SIG-M5 (cell line): ENCODE data around the gene RNF39.
A peak's percentile ranks its signal among the peaks of the same experiment; 100 is the strongest.
"Not testable (repeated sequence)": the region's sequence is repeated elsewhere in the genome, so short reads cannot be mapped to it uniquely, and the experiment has no call there.

Experiments used
- DNase-seq: peaks from one replicate; lab custom pipeline; 2025; lab: John Stamatoyannopoulos, UW

Gene RNF39, protein sequence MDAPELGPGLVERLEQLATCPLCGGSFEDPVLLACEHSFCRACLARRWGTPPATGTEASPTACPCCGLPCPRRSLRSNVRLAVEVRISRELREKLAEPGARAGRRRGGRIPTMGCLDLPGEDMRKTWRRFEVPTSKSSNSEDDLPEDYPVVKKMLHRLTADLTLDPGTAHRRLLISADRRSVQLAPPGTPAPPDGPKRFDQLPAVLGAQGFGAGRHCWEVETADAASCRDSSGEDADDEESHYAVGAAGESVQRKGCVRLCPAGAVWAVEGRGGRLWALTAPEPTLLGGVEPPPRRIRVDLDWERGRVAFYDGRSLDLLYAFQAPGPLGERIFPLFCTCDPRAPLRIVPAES

DNA sequence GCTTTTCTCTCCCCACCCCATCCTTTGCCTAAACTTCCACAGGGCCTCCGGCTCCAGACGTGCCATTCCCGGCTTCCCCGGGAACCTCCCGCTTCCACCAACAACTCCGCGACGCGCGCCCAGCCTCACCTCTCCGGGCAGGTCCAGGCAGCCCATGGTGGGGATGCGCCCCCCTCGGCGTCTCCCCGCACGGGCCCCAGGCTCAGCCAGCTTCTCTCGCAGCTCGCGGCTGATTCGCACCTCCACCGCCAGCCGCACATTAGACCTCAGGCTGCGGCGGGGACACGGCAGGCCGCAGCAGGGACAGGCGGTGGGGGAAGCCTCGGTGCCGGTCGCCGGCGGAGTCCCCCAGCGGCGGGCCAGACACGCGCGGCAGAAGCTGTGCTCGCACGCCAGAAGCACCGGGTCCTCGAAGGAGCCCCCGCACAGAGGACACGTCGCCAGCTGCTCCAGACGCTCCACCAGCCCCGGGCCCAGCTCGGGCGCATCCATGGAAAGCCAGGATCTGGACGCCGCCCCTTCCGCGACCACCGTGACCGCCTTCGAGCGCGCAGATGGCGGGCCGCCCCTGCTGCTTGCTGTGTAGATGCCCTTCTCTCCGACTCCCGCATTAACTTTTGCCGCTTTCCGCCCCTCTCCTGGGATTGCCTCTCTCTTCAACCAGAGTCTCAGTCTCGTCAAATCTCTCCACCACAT lies at the start of gene RNF39:
RNF39 (minus strand) TSS at position 676 of the 696 bp plus-strand sequence; CDS start at position 492, 184 bp downstream.
- DNase-seq: no peak

DNA sequence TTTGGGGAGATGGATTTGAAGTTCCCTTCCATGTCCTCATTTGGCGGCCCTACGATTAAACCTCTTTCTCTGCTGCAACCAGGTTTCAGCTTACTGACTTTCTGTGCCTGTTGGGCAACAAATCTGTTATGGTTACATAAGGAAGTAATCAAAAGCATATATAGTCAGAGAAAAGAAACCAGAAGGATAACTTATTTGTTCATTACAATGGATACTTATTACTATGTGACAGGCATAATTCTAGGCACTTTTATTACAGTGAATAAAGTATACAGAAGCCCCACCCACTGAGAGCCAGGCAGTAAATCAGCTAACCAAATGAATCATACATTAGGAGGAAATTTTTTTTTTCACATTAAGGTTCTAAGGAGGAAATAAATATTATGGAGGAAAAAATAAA lies 46.9 kb upstream of the RNF39 start:
- no peak for DNase-seq

DNA sequence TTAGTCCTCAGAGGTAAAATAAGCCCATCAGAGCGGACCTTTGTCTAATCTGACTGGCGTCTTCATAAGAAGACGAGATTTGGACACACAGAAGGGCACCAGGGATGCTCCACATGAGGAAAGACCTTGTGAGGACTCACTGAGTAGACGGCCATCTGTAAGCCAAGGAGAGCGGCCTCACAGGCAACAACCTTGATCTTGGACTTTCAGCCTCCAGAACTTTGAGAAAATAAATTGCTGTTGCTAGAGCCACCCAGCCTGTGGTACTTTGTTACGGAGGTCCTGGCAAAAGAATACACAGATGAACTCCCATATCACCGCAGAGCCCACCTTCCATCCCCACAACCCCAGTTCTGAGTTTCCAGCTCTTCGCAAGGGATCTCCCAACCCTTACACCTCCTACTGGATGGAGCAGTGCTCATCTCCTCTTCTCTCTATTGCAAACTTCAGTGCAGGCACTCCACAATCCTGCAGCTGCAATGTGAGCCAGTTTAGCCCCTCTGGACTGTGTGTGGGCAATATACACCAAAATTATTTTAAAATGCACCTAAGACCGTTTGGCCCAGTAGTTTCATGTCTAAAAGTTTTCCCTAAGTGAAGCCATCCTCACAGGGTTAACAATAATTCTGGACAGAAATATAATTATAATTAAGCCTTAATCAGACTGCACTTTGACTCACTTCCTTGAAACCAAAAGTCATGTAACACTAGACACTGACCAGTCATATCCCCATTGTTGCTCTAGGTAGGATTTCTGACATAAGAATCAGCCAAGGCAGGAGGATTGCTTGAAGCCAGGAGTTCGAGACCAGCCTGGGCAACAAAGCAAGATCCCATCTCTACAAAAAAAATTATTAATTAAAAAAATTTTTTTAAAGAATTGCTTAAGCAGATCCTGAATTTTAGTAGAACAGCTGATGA lies 46.1 kb upstream of the RNF39 start:
- no peak for DNase-seq

DNA sequence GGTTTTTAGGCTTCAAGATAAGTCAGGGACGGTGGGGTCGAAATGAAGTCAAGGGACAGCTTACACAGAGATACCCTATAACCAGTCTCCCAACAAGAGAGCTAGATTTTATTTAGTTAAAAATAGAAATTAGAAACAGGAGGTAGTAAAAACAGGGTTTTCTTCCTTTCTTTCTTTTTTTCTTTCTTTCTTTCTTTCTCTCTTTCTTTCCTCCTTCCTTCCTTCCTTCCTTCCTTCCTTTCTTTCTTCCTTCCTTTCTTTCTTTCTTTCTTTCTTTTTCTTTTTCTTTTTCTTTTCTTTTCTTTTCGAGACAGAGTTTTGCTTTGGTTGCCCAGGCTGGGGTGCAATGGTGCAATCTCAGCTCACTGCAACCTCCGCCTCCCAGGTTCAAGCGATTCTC lies 43.1 kb upstream of the RNF39 start:
- not testable (repeated sequence) for DNase-seq

DNA sequence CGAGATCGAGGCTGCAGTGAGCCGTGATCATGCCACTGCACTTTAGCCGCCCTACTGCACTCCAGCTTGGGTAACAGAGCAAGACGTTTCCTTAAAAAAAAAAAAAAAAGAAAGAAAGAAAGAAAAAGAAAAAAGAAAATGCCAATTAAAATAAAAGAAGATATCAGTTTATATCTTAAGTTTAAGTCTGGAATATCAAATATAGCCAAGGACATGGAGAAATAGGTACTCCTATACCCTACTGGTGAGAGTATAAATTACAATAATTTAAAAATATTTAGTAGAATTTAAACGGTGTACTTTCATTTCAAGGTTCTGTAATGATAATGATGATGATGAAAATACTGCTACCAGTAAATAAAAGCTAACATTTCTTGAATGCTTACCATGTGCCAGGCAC lies 41.2 kb upstream of the RNF39 start:
- no peak for DNase-seq

DNA sequence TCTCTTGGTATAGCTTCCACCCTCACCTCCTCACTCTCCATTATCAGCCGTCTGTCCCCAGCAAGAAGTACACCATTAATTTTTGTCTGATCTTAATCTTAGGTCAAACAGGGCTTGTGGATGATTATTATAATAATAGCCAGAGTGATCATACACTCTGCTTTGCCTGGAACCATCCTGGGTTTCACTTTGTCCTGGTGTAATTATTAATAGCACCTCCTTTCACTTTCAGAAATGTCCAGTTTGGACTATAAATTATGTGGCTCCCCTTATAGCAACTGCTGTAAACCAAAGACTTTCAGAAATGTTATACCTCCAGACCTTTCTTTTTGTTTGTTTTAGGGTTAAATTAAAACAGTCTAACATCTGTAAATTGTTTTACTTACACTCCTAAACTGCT lies 38.3 kb upstream of the RNF39 start:
- no peak for DNase-seq

DNA sequence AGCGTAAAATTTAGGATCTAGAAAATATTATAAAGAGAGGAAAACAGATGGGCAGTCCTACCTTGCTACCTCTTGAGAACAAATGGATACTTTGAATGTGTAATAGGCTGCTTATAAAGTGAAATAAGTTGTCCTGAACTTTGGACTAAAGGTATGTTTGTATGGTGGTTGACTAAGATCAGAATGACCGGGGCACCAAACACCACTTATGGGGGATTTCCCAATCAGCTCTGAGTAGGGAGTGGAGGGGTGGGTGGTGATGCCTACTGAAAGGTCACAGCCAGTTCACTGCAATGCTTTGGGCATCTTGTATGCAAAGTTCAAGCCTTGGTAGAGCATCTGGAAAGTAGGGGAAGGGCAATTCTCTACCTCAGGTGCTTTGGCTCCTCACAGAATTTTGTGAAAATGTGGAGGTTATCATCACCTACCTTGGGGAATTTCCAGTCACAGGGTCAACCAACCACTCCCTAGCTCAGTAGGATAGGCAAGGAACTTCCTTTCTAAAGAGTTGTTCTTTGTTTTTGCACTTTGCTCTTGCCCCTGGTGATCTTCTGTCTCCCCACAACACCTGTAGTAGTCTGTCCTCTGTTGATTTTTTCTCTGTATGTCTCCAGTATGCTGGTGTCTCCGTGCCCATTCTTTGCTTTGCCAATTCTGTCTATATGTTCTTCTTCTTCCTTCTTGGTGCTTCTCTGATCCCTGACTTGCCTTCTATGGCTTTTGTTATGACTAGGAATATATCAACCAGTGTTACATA lies 37.6 kb upstream of the RNF39 start, which contains the start of gene TRIM31:
TRIM31 (minus strand) TSS at position 88 of the 757 bp plus-strand sequence. CDS start 285 bp downstream, outside the sequence.
- DNase-seq: no peak

DNA sequence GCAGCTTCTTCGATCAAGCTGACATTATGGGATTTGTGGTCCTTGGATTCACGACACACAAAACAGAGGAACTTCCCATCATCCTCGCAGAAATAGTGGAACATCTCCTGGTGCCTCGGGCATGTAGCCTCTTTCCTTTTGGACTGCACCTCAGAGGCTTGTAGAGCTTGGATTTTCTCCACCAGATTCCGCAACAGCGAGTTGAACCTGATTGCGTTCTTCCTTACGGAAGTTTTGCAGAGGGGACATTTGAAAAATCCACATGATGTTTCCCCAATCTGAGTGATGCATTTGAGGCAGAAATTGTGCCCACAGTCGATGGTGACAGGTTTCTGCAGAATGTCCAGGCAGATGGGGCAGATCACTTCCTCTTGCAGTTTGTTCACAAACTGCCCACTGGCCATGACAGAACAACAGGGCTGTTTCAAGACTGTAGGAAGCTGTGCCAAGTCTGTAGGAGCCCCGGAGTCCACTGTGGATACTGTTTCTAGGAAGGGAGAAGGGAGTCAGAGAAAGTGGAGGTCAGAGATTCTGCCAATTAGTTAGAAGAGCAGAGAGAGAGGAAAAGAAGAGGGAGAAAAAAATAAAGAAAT lies 36.9 kb upstream of the RNF39 start:
- no peak for DNase-seq

DNA sequence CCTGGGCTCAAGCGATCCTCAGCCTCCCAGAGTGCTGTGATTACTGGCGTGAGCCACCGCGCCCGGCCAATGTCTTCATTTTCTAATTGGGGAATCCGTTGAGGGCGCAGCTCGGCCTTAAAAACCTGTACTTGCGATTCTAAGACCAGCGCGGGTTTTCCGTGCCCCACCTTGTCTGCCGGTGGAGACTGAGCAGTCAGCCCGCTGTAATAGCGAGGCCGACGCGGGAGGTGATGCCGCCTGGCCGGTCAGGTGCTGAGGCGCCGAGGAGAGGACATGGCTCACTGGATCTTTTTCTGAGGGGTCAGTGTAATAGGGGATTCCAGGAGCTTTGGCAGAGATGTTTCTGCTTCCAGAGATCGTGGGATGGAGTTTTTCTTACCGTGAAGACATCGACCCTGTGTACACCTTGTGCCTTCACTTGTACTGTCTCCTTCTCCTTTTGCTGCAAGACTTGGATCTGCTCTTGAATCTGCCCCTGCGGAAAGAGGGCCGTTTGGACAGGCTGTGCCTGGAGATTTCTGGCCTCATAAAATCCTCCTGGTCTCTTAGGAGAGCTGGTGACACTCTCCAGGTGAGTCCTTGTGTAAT lies 35.8 kb upstream of the RNF39 start:
- DNase-seq: no peak

DNA sequence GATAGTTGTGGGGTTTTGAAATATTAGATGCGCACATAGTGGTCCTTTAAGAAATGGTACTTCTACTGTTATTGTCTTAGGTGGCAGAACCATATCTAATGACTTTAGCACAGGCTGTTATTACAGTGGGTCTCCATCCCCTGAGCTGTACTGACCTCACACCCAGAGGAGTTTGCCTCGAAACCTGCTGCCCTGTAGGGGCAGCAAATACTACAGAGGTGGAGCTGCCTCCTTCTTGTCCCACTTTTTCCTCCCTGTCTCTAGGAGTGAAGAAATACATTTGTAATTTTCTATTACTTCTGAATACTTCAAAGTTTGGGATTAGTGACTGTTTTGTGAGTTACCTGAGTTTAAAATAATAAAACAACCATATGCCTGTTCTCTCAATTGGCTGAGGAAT lies 29.1 kb upstream of the RNF39 start:
- DNase-seq: no peak

DNA sequence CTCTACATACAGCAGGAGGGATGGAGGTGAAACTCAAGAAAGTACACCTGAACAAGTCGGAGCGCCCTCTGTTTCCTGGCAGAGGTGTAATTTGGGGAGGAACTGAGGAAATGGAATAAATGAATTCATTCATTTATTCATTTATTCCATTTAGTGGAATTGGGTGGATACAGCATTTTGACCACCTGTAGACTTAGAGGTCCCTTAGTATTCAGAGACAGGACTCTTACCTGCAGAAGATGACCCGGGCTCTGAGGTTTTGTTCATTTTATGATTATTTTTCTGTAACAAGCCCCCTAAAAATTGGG lies 28.3 kb upstream of the RNF39 start:
- DNase-seq: no peak

DNA sequence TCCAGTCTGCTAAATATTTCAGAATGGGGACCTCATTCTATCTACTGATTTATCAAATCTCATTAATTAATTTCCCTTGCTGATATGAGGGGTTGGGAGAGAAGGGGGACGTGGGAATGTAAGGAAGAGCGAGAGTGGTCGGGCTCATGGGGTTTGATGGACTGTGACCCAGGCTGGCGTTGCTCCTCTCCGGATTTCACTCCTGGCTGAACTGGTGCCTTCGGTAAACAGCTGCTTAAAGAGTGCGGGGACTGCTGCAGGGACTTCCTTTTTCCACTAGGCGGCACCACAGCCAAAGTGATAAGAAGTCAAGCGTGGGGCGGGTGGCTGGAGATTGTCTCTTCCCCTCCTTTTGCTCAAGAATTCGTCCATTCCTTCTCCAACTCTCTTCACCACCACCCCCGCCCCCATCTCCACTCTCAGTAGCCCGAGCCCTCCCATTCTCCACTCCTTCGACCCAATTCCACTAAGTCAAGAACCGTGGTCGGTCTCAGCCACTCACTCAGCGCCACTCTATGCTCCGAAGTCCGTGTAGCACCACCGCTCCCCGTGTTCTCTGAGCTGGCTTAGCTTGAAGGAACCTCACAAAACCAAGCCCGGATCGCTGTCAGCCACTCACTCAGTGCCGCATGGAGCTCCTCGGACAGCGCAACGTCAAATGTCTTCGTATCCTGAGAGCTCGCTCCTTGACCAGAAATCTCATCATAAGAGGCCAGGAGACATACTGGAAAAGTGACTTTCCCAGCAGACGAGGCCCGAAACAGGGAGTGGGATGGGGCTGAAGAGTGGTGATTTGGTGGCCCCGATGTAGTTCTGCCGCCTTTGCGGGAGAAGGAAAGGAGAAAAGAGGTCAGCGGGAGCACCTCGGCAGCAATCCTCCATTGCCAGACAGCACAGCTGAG lies 27.7 kb upstream of the RNF39 start:
- DNase-seq: peak; percentile 6

DNA sequence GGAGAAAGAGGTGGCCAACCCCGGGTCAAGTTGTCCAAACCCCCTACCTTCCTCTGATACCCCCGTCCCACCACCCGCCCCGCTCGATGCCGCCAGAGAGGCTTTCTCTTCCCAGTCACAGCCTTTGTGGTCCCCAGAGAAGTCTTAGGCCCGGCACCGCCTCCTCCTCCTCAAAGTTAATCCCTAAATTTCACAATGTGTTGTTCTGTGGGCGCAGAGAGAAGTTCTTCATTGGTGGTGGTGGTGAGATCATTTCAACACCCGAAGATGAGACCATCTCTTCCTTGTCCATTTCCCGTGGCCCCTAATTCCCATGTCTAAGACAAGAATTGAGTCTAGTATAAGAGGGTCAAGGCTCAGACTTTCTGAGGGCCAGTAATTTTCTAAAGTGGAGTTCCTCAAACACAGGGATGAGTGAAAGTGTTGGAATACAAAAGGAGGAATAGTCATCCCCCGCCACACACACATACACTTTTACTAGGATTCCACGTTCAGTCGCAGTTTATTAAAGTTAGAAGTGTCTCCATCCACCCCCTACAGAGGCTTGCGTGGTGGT lies 26.9 kb upstream of the RNF39 start:
- no peak for DNase-seq

DNA sequence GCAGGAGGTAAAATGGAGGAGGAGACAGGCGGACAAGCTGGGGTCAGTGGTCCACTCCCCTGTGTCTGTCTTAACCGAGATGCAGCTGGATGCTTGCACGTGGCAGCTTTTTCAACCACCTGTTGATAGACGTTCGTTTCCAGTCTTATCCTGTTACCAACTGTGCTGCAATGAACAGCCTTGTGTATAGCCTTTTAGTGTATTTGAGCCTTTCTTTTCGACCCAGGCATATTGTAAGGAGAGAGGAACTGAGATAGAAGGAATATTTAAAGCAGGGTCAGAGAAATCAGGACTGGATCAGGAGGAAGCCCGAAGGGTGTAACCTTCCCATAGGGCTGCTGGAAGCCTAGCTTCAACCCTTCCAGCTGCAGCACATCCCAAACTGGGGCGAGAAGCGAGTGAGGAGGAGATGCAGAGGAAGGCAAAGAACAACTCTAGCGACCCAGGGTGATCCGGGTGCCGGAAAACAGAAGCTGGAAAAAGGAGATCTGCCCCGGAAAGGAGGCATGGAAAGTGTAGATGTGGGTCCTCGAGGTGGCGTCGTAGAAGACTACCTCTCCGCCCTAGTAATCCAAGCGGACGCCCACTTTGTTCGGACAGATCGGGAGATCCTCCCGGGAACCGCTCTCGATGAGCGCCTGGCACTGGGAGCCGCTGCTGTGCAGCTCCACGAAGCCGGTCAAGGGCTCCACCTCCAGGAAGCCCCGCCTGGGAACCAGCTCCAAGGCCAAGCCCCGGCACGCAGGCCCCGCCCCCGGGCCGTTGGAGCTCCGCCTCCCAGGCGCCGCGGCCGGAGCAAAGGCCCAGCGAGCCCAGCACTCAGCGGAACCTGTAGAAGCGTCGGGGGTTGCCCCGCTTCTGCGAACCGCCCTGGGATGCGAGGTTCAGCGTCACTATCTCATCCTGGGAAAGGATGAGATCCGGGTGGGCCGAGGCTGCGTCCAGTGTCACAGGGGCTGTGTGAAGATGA lies 26.2 kb upstream of the RNF39 start:
- no peak for DNase-seq

DNA sequence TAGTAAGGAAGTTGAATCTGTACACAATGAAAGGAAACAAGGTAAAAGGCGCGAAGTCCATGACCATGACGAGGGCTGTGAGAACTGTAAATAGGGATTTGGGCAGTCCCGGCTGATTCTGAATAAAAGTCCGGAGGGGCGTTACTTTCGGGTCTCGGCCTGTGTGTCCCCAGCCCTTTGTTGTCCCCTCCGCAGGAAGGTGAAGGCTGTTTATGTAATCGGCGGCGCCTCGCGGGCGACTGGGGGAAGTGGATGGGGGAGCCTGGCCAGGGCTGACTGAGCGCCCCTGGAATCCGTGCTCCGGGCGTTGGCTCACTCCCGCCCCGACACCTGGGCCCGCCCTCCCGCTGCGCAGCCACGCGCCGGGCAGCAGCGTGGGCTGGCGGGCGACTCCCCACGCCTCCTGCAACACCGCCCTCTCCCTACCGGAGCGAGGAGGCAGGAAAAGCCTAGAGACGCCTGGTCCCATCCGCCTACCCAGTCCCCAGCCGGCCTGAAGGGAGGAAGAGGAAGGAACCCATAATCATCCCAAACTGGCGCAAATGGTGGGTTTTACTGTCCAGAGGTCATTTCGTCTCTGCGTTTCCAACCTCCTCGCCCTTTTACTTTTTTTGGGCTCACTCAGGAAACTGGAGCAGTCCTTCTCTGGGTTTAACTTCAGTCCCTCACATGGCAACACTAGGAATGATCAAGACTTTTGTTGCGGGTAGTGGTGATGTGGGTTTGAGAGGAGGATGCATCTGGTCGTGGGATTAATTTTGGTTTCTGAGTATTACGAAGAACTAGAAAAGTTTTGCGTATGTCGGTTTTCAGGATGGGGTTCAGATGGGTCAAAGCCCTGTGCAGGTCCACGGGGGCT lies 25.2 kb upstream of the RNF39 start:
- DNase-seq: no peak

DNA sequence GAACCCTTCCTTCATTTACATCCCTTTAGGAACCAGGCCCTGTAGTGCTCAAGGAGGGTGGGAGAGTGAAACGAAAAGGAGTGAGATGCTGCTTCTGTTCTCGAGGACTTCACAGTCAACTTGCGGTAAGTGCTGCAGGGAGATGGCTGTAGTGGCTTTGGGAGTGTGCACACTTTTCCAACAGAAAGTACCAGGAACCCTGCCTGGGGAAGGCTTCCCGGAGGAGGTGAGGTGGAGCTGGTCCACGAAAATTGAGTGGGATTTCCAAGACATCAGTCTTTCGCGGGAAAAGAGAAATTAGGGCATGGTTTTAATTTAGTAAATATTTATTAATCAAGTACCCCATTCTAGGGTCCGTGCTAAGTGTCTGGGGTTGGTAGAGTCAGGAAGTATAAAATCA lies 24.6 kb upstream of the RNF39 start:
- DNase-seq: no peak
